ENCODE data around the gene FAM53B.
A peak's percentile ranks its signal among the peaks of the same experiment; 100 is the strongest.
"Not testable (repeated sequence)": the region's sequence is repeated elsewhere in the genome, so short reads cannot be mapped to it uniquely, and the experiment has no call there.

Gene FAM53B

DNA sequence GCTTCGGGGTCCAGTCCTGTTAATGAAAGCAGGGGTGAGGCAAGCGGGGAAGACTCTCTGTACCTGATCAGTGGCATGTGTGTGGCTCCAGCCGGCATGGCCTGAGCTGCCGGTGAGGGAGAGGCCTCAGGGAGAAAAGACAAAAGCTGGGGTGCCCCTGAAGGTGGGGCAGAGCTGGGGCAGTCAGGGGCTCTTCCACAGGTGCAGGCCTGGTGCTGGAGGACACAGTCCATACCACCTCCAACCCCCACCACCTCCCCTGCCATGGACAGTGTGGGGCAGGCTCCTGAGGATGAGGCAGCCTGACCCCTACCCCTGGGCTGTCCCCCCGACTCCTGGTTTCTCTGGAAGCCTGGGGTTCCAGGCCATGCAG is 153.1 kb downstream of the FAM53B start:
- H3K4me3 ChIP-seq (ENCODE audit: low read depth, low read length): no peak overlapping the region
- H3K27me3 ChIP-seq (ENCODE audit: insufficient read depth, low read depth, severe bottlenecking): no peaks in the 10 kb centered on the region
- TF ChIP-seq, protein P1, sequence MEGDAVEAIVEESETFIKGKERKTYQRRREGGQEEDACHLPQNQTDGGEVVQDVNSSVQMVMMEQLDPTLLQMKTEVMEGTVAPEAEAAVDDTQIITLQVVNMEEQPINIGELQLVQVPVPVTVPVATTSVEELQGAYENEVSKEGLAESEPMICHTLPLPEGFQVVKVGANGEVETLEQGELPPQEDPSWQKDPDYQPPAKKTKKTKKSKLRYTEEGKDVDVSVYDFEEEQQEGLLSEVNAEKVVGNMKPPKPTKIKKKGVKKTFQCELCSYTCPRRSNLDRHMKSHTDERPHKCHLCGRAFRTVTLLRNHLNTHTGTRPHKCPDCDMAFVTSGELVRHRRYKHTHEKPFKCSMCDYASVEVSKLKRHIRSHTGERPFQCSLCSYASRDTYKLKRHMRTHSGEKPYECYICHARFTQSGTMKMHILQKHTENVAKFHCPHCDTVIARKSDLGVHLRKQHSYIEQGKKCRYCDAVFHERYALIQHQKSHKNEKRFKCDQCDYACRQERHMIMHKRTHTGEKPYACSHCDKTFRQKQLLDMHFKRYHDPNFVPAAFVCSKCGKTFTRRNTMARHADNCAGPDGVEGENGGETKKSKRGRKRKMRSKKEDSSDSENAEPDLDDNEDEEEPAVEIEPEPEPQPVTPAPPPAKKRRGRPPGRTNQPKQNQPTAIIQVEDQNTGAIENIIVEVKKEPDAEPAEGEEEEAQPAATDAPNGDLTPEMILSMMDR (IDR thresholded peaks at IDR 0.05; ENCODE audit: low read depth, low read length): no peak
- no peak overlapping the region for H3K27ac ChIP-seq
- H3K36me3 ChIP-seq: no peaks in the 10 kb centered on the region
- H3K9me3 ChIP-seq (ENCODE audit: severe bottlenecking): peaks cover 5% of the 10 kb centered on the region
- no peak for DNase-seq

DNA sequence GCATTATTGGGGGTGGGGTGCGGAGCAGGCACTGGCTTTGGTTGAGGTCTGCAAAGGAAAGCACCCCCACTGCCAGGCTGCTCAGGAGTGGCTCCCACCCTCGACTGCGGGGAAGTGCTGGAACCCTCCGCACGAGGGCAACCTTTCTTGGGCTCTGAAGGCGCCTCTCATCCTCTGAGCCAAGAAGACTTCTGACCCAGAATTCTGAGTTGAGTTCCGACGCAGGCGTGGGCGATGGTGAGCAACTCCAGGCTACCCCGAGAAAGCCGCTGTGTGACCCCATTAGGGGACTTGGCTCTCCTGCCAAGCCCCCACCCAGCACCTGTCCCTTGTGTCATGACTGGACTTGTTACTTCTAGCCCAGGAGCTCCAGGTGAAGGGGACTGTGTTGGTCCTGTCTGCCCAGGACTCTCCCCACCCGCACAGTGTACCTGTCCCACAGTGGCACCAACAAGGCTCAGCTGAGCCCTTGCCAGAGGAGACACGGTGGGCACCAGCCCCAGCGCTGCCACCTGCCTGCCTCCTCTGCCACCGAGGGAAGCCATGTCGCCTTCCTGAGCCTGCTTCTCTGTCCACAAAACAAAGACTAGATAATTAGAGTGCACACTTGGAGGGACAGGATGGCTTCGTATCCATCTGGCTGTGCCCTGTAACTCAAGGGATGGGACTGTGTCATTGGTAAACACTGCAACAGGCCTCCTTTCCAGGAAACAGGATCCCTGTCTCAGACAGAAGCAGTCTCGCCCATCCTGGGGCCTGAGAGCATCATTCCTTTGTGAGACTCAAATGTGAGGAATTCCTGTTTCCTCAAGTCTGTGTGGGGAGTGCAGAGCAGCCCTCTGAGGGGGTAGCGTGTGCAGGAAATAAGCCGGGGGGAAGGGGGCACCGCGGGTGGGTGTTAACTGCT is 153.7 kb downstream of the FAM53B start:
- H3K4me3 ChIP-seq (ENCODE audit: low read depth, low read length): no peak overlapping the region
- no peaks in the 10 kb centered on the region for H3K36me3 ChIP-seq
- peaks cover 5% of the 10 kb centered on the region for H3K9me3 ChIP-seq (ENCODE audit: severe bottlenecking)
- DNase-seq: no peak
- no peak overlapping the region for H3K27ac ChIP-seq
- no peaks in the 10 kb centered on the region for H3K27me3 ChIP-seq (ENCODE audit: insufficient read depth, low read depth, severe bottlenecking)
- TF ChIP-seq, protein P1 (IDR thresholded peaks at IDR 0.05; ENCODE audit: low read depth, low read length): no peak

DNA sequence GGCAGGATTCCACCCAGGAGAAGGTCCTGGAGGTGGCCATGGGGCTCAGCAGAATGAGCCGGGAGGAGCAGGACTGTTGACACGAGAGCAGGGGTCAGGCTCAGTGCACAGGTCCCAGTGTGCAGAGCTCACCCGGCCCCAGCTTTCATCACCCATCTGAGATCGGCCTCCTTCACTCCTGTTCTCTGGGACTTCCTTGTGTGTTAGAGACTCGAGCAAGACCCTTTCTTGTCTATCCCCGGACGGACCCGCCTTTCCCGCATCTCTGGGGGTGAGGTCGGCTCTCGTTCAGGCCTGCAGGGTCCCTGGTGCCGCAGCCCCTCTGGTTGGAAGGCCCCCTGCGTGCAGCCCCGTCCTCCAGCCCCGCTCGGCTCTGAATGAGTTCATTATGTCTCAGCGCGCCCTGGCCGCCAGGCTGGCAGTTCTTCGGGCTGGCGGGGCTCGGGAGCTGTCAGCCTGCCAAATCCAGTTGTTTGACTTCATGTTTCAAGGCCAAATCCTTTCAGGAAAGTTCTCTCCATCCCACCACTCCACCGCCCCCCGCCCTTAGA is 154.6 kb downstream of the FAM53B start:
- Histone ChIP-seq H3K27ac (peak overlapping the region; percentile 62), H3K9me3 (ENCODE audit: severe bottlenecking) (peaks cover 5% of the 10 kb centered on the region), H3K27me3 (ENCODE audit: insufficient read depth, low read depth, severe bottlenecking) (no peaks in the 10 kb centered on the region), H3K36me3 (no peaks in the 10 kb centered on the region), H3K4me3 (ENCODE audit: low read depth, low read length) (no peak overlapping the region)
- DNase-seq: no peak
- TF ChIP-seq, protein P1 (IDR thresholded peaks at IDR 0.05; ENCODE audit: low read depth, low read length): no peak

DNA sequence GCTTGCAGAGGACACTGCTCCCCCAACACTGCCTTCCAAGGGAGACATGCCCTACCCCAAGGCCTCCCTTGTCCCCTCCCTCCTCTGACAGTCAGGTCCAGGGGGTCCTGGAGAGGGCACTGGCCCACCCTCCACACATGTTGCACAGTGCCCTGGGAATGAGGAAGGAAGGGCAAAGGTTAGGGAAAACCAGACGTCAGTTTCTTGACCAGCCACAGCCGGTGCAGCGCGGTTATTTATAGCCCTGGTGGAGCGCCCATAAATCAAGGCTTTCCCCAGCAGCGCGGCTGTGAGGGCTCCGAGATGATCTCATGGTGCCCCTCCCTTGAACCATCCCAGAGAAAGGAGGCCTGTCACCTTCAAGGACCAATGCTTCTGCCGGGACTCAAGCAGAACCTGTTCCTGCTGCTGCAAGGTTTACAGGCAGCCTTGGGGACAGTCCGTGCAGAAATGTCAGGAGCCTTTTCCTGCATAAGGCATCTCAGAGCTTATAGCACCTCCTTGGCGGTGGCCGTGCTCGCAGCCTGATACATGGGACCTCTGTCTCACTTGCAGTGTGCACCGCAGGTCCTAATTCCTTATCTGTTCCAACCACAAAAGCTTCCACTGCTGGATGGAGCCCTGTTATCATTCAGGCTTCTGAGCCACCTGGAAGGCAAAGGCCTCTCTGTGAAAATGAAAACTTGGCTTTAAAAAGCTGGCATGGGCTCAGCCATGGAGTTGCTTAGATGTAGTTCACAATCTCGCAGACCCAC is 155.3 kb downstream of the FAM53B start:
- Histone ChIP-seq H3K27ac (peak overlapping the region; percentile 62), H3K27me3 (ENCODE audit: insufficient read depth, low read depth, severe bottlenecking) (no peaks in the 10 kb centered on the region), H3K9me3 (ENCODE audit: severe bottlenecking) (peaks cover 5% of the 10 kb centered on the region), H3K4me3 (ENCODE audit: low read depth, low read length) (no peak overlapping the region), H3K36me3 (no peaks in the 10 kb centered on the region)
- TF ChIP-seq, protein P1 (IDR thresholded peaks at IDR 0.05; ENCODE audit: low read depth, low read length): no peak
- peak; percentile 88 for DNase-seq

DNA sequence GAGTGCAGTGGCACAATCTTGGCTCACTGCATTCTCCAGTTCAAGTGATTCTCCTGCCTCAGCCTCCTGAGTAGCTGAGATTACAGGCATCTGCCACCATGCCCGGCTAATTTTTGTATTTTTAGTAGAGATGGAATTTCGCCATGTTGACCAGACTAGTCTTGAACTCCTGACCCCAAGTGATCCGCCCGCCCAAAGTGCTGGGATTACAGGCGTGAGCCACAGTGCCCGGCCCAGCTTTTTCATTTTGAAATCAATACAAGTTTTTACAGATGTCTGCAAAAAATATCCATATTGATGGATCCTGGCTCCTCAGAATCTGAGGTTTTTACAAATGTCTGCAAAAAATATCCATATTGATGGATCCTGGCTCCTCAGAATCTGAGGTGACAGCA is 155.8 kb downstream of the FAM53B start:
- H3K27ac ChIP-seq: peak overlapping the region; percentile 62
- not testable (repeated sequence) for H3K27me3 ChIP-seq (ENCODE audit: insufficient read depth, low read depth, severe bottlenecking); H3K36me3 ChIP-seq; H3K4me3 ChIP-seq (ENCODE audit: low read depth, low read length); H3K9me3 ChIP-seq (ENCODE audit: severe bottlenecking); DNase-seq

DNA sequence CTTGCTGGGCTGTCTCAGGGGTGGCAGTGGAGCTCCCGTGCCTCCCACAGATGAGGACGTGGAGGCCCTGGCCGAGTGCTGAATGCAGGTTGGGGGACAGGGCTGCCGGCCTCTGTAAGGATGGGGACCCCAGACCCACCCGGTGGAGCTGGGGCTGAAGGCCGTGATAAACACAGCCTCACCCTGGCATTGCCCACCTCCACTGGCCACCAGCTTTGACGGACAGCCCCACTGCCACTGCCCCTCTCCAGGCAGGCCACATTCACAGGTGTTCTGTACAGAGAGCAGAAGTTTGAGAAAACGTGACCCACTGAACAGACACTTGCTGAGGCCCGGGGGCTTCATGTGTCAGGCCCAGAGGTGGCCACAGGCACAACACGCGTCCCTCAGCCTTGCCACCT is 156.4 kb downstream of the FAM53B start:
- no peaks in the 10 kb centered on the region for H3K36me3 ChIP-seq
- TF ChIP-seq, protein P1 (IDR thresholded peaks at IDR 0.05; ENCODE audit: low read depth, low read length): no peak
- peak overlapping the region; percentile 62 for H3K27ac ChIP-seq
- no peak for DNase-seq
- peaks cover 5% of the 10 kb centered on the region for H3K9me3 ChIP-seq (ENCODE audit: severe bottlenecking)
- no peaks in the 10 kb centered on the region for H3K27me3 ChIP-seq (ENCODE audit: insufficient read depth, low read depth, severe bottlenecking)
- no peak overlapping the region for H3K4me3 ChIP-seq (ENCODE audit: low read depth, low read length)

Data from WERI-Rb-1 (cell line).